ENCODE results near the gene CST2. TPM values are rescaled to one million over a fixed set of nuclear protein-coding genes. Genes with fewer than 3 reads are reported as not detected.
"Not testable (repeated sequence)": the region's sequence is repeated elsewhere in the genome, so short reads cannot be mapped to it uniquely, and the experiment has no call there.

Gene CST2
- total RNA-seq, 2 donors from 2014 or later: not detected

DNA sequence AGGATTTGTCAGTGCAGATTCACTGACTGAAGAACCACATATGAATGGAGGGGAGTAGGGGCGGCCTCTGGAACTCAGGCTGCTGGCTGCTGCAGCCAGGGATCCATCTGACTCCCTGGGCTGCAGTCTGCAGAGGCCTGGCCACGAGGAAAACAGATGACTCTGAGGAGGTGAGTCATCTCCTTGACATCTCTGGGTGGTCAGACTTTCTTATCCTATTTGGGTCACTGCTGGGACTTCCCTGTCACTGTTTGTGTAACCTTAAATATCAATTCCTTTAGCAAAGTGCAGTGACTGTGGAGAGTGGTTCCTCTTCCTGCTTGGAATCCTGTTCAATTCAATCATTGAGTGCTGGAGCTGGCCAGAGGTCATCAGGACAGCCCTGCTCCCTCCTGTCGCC lies 5.4 kb upstream of the CST2 start:
- ATAC-seq: peak in 1 of 2 donors; percentile 76

DNA sequence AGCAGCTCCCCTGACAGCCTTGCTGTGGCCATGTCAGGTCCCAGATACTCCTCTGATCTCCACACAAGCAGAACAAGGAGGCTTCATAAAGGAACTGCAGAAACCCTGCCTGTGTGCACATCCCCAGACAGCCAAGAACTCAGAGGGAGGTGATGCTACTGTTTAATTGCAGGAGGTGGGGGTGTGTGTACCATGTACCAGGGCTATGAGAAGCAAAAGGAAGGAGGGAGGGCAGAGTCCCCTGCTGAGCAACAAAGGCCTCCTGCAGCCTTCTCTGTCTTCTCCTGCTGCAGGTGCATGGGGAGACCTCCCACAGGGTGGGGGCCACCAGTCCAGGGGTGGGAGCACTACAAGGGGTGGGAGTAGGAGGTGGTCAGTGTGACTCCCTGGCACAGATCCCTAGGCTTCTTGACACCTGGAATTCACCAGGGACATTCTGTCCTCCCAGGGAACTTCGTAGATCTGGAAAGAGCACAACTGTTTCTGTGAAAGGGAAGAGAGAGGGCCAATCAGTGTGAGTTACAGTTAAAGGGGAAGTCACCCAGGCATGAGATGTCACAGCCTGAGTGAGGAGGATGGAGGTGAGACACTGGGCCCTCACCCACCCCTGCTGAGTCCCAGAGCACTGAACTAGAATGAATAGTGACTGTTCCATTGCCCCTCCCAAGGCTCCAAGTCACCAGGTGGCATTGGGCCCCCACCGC lies 2.8 kb downstream of the CST2 start:
- no peak for DNase-seq (ENCODE audit: low spot score in 2 of 2)
- Mint-ChIP-seq H3K36me3 (no peaks in the 10 kb centered on the region), H3K9me3 (no peaks in the 10 kb centered on the region), H3K27ac (peak overlapping the region; percentile 1 to 6)
- ATAC-seq: no peak

More for the DNA sequence above, 5.4 kb upstream of the CST2 start:
- DNase-seq (ENCODE audit: low spot score in 2 of 2); H3K27ac Mint-ChIP-seq; H3K9me3 Mint-ChIP-seq; H3K36me3 Mint-ChIP-seq: not testable (repeated sequence)

DNA sequence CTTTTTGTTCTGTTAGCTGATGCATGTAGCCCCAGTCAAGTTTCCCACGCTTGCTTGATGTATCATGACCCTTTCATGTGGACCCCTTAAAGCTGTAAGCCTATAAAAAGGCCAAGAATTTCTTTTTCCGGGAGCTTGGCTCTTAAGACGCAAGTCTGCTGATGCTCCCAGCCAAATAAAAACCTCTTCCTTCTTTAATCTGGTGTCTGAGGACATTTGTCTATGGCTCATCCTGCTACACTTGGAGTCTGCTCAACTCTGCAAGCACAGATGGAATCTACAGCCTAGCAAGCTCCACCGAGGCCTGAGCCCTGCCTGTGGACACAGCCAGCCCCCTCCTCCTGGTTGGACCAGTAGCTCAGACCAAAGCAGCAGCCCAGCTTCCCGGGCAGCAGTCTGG lies 3.4 kb downstream of the CST2 start:
- H3K27ac Mint-ChIP-seq: peak overlapping the region in 1 of 2 donors; percentile 1
- ATAC-seq (no peak), DNase-seq (ENCODE audit: low spot score in 2 of 2) (no peak)
- no peaks in the 10 kb centered on the region for H3K9me3 Mint-ChIP-seq
- no peaks in the 10 kb centered on the region for H3K36me3 Mint-ChIP-seq

DNA sequence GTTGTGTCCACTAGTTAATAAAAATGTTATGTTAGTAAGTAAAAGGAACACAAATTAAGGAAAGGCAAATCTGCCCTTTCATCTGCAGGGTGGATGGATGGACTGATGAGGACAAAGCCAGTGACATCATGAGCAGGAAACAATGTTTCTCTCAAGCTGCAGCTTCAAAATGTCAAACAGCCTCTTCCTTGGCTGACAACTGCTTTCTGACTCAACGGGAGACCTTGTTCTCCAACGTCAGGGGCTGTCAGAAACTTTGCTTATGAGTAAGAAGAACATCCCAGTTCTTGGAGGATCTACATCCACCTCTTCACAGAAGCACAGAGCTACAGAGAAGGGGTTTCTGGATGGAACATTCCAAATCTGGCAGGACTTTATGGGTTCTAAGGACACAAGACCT lies 6.0 kb downstream of the CST2 start:
- Mint-ChIP-seq H3K27ac (no peak overlapping the region), H3K36me3 (no peaks in the 10 kb centered on the region), H3K9me3 (no peaks in the 10 kb centered on the region)
- DNase-seq (ENCODE audit: low spot score in 2 of 2) (no peak), ATAC-seq (peak in 1 of 2 donors; percentile 66)

DNA sequence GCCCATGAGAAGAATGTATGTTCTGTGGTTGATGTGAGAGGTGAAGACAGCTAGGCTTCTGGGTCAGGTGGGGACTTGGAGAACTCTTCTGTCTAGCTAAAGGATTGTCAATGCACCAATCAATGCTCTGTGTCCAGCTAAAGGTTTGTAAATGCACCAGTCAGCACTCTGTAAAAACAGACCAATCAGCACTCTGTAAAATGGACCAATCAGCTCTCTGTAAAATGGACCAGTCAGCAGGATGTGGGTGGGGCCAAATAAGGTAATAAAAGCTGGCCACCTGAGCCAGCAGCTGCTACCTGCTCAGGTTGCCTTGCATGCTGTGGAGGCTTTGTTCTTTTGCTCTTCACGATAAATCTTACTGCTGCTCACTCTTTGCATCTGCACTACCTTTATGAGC lies 15.0 kb downstream of the CST2 start:
- not testable (repeated sequence) for H3K9me3 Mint-ChIP-seq, H3K27ac Mint-ChIP-seq

DNA sequence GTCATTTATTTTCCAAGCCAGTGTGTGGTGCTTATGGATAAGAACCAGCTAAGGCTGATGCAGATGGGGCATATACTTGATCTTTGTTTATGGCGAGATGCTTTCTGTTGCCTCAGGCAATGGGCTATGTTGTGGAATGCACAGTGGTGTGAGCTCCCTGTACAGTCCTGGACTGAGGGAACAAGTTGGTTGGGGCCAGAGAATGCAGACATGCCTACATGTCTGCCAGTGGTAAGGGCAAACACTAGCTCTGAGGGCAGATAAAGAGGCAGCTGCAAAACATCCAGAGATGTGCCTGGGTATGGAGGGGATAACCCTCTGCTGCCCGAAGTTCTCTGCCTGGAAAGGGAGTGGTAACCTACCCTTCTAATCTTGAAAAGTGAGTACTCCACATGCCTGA lies 16.2 kb downstream of the CST2 start:
- H3K27ac Mint-ChIP-seq; H3K36me3 Mint-ChIP-seq; ATAC-seq; DNase-seq (ENCODE audit: low spot score in 2 of 2); H3K9me3 Mint-ChIP-seq: not testable (repeated sequence)

More for the DNA sequence above, 15.0 kb downstream of the CST2 start:
- not testable (repeated sequence) for H3K36me3 Mint-ChIP-seq; ATAC-seq; DNase-seq (ENCODE audit: low spot score in 2 of 2)

DNA sequence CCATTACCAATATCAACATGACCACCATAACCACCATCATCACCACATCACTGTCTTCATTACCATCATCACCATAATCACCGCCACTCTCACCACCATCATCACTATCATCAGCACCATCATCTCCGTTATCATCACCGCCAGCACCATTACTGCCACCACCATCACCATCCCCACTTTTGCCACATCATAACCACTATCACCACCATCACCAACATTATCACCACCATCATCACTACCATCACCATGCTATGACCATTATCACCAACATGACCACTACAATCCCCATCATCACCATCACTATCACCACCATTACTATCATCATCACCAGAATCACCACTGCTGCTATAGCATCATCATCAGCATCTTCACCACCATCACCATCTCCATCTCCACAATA lies 25.7 kb downstream of the CST2 start:
- Mint-ChIP-seq H3K36me3 (no peaks in the 10 kb centered on the region), H3K9me3 (no peaks in the 10 kb centered on the region), H3K27ac (no peak overlapping the region)
- ATAC-seq (peak in 1 of 2 donors; percentile 11), DNase-seq (ENCODE audit: low spot score in 2 of 2) (no peak)

DNA sequence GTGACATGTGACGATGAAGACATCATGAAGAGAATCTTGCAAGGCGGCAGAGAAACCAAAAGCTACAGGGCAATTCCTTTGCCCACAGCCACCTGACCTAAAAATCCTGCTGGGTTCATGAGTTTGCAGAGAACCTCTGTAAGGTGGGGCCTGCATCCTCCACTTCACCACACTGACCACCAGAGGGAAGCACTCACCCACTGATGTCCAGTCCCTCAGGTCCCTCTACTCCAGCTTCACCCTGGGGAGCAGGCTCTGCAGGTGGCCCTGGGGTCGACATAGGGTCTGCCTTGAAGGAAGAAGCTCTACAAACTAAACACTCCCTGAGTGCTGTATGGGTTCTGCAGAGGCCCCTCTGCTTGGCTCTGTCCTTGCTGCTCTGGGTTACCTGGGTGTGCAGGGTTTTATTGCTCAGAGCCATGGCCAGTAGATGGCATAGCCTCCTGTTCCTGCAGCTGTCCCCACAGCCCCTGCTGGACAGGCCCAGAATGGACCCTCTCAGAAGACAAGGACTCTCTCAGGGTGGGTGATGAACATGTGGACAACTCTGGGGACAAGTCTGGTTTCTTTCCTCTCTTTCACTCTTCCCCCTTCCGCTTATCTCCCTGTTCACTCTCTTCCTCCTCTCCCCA lies 27.2 kb downstream of the CST2 start:
- ATAC-seq: peak; percentile 79 to 84
- H3K27ac Mint-ChIP-seq, H3K9me3 Mint-ChIP-seq, H3K36me3 Mint-ChIP-seq: not testable (repeated sequence)
- peak; percentile 41 to 63 for DNase-seq (ENCODE audit: low spot score in 2 of 2)

DNA sequence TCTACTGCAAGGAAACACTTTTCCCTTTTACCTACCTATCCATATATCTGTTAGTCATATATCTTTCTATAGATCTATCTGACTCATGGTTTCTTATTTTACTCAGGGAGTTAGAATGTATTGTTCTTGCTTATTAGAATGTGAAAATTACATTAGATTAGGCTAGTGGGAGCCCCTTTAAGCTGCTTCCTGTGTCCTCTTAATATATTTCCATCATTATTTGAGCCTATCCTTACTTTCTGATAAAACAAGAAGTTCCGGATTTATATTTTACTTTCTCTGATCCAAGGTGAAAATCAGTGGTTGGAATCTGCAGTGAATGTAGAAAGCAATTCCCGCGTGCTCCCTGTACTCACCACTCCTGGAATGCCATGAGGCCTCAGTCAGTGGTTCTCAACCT lies 31.0 kb downstream of the CST2 start:
- Mint-ChIP-seq H3K36me3 (no peaks in the 10 kb centered on the region), H3K27ac (no peak overlapping the region), H3K9me3 (no peaks in the 10 kb centered on the region)
- ATAC-seq (no peak), DNase-seq (ENCODE audit: low spot score in 2 of 2) (no peak)

DNA sequence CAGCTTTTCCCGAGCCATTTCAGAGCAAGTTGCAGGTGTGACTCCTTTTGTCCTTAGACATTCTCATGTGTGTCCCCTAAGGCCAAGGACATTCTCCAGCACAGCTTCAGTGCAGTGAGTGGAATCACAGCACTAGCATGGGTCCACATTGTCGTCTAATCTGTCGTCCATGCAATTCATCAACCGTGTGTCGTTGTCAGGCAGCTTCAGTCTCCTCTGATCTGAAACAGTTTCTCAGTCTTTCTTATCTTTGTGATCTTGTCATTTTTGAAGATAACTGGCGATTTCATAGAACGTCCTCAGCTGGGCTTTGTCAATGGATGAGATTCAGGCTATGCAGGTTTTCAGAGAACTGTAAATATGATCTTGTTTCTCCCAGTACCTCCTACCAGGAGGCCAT lies 31.7 kb downstream of the CST2 start:
- ATAC-seq (no peak), DNase-seq (ENCODE audit: low spot score in 2 of 2) (no peak)
- no peaks in the 10 kb centered on the region for H3K9me3 Mint-ChIP-seq
- no peak overlapping the region for H3K27ac Mint-ChIP-seq
- peaks cover 0 to under 1% of the 10 kb centered on the region in 2 donors for H3K36me3 Mint-ChIP-seq

DNA sequence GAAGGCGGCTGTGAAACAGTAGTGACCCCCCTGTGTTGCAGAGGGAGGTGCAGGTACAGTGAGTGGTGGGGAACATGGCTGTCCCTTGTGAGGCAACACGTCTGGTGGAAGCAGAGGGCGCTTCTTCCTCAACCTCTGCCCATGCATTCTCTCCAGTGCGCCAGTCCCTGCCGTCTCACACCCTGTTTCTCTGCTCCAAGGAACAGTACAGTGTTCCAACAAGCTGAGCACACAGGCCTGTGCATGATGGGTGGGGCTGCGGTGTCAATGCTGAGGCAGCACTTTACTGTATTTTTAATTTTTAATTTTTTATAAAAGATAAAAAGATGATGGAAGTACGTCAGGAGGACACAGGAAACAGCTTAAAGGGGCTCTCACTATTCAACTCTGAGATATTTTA lies 32.5 kb downstream of the CST2 start:
- Mint-ChIP-seq H3K36me3 (peaks cover 0 to 8% of the 10 kb centered on the region in 2 donors), H3K9me3 (peaks cover 0 to 4% of the 10 kb centered on the region in 2 donors), H3K27ac (no peak overlapping the region)
- no peak for DNase-seq (ENCODE audit: low spot score in 2 of 2)
- ATAC-seq: no peak

DNA sequence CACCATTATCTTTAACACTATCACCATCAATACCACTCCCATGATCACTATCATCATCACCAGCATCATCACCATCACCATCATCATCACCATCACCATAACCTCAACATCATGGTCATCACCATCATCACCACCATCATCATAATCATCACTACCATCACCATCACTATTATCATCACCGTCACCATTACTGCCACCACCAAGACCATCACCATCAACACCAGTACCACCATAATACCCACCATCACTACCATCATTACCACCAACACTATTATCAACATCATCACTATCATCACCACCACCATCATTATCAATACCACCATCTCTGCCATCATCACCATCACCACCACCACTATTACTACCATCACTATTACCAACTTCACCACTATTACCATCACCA lies 43.1 kb downstream of the CST2 start:
- Mint-ChIP-seq H3K9me3 (no peaks in the 10 kb centered on the region), H3K36me3 (no peaks in the 10 kb centered on the region), H3K27ac (no peak overlapping the region)
- ATAC-seq (no peak), DNase-seq (ENCODE audit: low spot score in 2 of 2) (no peak)

DNA sequence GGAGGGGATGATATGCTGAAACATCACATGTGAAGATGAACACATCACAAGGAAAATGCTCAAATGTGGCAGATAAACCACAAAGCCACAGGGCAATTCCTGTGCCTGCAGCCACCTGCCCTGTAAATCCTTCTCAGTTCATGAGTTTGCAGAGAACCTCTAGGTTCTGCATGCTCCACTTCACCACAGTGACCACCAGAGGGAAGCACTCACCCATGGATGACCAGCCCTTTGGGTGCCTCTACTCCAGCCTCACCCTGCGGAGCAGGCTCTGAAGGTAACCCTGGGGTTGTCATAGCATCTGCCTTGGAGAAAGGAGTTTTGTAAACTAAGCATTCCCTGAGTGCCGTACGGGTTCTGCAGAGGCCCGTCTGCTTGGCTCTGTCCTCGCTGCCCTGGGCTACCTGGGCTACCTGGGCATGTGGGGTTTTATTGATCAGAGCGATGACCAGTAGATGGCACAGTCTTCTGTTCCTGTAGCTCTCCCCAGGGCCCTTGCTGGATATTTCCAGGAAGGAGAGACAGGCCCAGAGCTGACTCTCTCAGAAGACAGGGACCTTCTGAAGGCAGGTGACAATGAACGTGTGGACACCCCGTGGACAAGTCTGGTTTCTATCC lies 44.1 kb downstream of the CST2 start:
- Mint-ChIP-seq H3K36me3 (no peaks in the 10 kb centered on the region), H3K9me3 (no peaks in the 10 kb centered on the region), H3K27ac (no peak overlapping the region)
- DNase-seq (ENCODE audit: low spot score in 2 of 2): peak in 1 of 2 donors; percentile 5
- ATAC-seq: peak; percentile 55 to 59

DNA sequence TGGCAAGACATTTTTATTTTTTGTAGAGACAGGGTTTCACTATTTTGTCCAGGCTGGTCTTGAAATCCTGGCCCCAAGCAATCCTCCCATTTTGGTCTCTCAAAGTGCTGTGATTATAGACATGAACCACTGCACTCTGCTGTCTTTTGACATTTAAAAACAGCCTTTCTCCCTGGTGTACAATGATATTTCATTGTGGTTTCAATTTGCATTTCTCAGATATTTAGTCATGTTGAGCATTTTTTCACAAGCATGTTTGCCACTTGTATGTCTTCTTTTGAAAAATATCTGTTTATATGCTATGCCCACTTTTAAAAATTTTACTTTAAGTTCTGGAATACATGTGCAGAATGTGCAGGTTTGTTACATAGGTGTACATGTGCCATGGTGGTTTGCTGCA lies 47.9 kb downstream of the CST2 start:
- H3K27ac Mint-ChIP-seq; H3K9me3 Mint-ChIP-seq; ATAC-seq; H3K36me3 Mint-ChIP-seq; DNase-seq (ENCODE audit: low spot score in 2 of 2): not testable (repeated sequence)

DNA sequence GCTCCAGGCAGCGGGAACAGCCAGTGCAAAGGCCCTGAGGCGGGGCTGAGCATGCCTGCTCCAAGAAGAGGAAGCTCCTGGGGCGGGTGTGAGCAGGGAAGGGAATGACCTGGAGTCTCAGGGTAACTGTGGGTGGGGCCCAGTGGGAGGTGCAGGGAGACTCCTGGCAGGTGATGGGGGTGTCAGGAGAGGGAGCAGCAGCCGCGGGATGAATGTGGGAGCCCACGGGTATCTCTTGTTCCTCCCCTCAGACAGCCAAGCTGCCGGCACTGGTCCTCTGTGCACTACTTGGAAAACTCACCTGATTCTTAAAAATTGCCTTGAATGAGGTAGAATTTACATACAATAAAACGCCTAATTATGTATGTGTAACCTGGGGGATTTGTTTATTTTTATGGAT lies 49.1 kb downstream of the CST2 start:
- not testable (repeated sequence) for DNase-seq (ENCODE audit: low spot score in 2 of 2); H3K27ac Mint-ChIP-seq; H3K9me3 Mint-ChIP-seq; ATAC-seq; H3K36me3 Mint-ChIP-seq

DNA sequence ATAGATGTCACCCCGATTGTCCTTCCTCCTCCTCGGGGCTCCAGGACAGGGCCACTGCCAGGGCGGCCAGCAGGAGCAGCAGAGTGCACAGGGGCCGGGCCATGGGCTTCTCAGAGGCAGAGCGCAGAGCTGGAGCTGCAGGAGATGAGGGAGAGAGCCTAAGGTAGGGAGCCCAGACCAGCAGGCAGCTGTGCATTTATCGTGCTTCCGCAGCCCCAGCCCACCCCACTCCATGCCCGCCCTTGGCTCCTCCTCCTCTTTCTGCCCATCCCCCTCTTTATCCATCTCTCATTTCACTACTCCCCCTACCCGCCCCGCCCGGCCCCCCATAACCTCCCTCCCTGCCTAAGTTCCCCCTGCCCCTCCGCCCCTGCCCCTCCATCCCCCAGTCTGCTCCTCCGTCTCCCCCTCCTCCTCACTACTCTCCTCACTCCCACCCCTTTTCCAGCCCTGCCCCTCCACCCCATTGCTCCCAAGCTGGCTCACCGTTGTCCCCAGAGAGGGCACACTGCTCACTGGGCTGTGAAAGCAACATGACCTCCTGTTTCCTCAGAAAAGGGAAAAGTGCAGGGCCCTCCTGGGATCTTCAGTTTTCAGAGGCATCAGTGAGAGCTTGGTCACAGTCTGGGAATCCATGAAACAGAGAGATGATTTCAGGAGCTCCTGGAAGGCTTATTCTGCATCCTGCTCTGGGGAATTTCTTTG lies 50.3 kb downstream of the CST2 start:
- DNase-seq (ENCODE audit: low spot score in 2 of 2) (no peak), ATAC-seq (no peak)
- Mint-ChIP-seq H3K36me3 (no peaks in the 10 kb centered on the region), H3K27ac (no peak overlapping the region), H3K9me3 (no peaks in the 10 kb centered on the region)

DNA sequence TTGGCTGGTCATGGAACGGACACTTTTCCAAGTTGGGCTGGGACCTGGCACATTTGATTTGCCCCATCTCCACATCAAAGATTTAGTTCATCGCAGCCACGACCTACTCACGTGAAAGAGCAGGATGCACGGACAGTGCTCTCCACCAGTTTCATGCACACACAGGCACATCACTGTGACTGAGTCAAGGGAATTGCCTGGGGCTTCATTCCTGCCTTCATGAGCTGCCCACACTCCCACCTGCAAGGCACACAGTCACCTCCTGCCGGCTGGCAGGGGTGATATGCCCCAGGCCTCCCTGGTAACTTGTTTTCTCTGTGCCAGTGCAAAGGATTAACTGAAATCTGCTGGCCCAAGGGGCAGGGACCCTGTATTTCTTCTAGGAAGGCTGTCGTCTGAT lies 52.4 kb downstream of the CST2 start:
- no peaks in the 10 kb centered on the region for H3K36me3 Mint-ChIP-seq
- ATAC-seq (no peak), DNase-seq (ENCODE audit: low spot score in 2 of 2) (no peak)
- H3K9me3 Mint-ChIP-seq: no peaks in the 10 kb centered on the region
- H3K27ac Mint-ChIP-seq: no peak overlapping the region
